Amygdala (tissue), 56 donors: ENCODE results near the gene NIP7.

Experiments used
- DNase-seq, 56 donors: peaks; one replicate each; lab custom pipeline; 2025; lab: John Stamatoyannopoulos, UW

NIP7 gene

DNA sequence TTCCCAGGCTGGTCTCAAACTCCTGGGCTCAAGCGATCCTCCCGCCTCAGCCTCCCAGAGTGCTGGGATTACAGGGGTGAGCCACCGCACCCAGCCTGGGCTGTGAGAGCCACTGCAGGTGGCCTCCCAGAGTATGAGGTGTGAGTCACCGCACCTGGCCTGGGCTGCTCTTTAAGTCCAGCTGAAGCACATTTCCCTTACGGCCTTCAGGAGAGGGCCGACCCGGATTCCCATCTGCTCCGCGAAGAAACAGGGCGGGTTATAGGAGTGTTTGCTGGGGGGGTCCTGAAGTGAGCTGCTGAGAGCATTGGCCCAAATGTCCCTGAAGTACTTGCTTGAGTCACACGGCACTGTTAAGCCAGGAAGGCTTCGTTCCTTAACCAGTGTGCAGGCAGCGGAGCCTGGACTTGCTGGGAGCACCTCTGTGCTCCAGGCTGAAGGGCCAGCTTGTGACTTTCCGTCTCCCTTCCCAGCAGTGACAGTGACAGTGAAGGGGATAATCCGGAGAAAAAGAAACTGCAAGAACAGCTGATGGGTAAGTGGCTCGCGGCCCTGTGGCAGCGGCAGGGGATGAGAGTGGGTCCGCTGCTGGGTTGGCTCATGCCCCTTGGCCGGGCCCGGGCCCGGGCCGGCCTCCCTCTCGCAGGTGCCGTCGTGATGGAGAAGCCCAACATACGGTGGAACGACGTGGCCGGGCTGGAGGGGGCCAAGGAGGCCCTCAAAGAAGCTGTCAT, 21.2 kb upstream of the NIP7 start:
- DNase-seq, result no peak

DNA sequence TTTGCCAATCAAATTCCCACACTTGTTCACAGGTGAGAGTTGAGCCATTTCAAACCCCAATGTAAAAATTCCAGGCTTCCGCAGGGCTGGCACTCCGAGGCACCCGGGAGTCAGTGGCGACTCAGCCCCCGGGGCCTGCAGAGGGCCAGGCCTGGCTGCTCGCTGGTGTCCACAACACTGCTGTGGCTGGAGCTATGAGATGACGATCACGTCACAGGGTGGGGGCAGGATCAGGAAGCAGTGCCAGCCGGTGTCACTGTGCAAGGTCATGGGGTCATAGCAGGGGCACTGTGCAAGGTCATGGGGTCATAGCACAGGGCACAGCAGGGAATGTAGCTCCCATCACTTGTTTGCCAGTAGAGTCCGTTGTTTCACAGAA, 20.7 kb upstream of the NIP7 start:
- no peak for DNase-seq

DNA sequence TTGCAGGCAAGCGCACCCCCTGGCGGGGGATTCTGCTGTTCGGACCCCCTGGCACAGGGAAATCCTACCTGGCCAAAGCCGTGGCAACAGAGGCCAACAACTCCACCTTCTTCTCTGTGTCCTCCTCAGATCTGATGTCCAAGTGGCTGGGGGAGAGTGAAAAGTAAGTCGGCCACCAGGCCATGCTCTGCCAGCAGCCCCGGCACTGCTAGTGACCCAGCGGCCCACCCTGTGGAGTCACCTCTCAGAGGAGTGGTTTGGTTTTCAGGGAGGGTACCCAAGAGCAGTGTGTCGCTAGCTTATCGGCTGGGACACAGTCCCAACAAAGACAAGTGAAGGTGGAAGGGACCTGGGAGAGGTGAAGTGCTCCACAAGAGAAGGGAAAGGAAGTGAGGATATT, 20.2 kb upstream of the NIP7 start:
- no peak for DNase-seq

DNA sequence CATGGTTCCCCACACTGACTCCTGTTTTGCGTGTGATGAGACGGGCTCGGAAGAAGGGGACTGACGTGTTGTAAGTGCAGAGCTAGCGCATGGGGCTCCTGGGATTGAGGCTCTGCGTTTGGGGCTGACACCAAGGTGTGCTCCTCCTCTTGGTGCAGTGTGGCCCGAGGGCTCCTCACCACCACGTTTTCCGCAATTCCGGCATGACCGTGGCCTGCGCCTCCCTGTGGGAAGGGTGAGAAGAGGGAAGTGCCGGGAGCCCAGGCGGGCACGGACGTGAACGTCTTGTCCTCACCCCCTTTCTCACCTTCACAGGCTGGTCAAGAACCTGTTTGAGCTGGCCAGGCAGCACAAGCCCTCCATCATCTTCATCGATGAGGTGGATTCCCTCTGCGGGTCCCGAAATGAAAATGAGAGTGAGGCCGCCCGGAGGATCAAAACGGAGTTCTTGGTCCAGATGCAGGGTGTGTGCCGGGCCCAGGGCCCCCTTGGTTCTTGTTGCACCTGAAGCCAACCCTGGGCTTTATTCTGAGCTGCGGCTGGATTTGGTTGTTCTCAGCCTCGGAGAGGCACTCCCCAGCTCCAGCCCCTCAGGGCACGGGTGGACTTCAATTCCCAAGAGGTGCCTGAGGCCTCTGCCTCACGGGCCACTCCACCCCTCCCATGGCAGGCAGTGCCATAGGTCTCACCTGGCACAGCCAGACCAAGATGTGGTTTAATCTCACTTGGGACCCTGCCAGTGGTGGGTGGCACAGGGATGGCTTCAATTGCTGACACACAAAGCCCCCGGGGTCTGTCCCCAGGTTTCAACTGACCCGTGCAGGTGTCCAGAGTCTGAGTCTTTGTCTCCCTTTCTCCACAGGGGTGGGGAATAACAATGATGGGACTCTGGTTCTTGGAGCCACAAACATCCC, 19.5 kb upstream of the NIP7 start:
- no peak for DNase-seq

DNA sequence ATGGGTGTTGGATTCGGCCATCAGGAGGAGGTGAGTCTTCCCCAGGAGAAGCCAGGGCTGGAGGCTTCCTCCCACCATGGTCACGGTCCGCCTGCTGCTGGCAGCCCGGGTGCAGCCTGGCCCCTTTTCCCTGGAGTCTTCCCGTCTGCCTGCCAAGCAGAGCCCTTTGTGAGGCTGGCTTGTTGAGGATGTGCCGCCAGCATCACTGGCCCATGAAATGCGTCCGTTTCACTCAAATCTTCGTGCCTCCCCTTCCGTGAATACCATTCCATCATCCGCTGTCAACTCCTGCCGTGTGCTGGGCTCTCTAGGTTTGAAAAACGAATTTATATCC, 18.9 kb upstream of the NIP7 start:
- DNase-seq, result no peak

DNA sequence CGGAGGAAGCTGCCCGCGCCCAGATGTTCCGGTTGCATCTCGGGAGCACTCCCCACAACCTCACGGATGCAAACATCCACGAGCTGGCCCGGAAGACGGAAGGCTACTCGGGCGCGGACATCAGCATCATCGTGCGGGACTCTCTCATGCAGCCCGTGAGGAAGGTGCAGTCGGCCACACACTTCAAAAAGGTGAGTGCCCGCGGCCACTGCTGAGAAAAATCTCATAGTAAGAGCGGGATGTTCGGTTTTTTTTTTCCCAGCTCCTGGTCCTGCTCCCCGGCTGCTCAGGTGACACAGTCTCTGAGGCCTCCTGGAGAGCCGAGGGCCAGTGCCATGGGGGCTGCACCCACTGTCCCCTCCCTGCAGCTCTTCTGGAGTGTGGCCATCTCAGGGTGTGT, 18.5 kb upstream of the NIP7 start:
- DNase-seq, result no peak

DNA sequence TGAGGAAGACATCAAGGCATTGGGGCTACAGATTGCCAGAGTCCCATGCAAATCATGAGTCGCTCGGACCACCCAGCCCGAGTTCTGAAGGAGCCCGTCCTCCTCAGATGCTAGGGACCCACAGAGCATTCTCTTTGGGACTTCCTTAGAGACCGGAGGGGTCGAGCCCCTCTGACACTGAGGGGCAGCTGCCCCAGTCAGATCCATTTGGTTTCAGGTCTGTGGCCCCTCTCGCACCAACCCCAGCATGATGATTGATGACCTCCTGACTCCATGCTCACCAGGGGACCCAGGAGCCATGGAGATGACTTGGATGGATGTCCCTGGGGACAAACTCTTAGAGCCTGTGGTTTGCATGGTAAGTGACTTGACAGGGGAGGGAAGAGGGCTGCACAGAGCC, 17.2 kb upstream of the NIP7 start:
- DNase-seq, result no peak

DNA sequence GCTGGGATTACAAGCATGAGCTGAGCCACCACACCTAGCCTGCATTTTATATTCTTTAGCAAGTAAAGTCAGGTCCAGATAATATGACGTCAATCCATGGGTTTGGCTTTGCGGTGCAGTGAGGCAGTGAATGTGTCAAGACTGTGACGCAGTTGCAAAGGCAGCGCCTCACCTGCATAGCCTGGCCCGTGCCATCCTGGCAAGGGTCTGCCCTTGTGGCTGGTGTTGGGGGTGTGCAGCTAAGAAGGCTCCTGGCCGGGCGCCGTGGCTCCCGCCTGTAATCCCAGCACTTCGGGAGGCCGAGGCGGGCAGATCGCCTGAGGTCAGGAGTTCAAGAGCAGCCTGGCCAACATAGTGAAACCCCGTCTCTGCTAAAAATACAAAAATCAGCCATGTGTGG, 16.2 kb upstream of the NIP7 start:
- DNase-seq, result no peak

DNA sequence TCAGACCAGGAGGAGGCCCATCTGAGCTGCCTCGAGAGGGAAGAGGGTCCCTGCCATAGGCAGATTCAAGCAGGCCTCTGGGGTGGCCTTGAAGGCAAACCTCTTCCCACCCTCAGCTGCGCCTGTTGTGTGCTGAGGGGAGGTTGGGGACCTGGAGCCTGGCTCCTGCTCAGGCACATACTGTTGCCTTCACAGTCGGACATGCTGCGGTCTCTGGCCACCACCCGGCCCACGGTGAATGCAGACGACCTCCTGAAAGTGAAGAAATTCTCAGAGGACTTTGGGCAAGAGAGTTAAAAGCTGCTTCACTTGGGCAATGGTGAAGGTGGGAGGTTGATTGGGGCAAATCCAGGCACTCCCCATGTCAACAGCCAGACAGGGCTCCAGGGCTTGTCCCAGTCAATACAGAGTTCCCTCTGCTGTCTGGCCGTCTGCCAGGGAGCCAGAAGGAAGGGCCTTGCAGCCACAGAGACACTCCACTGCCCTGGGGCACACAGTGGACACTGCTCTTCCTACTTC, 15.5 kb upstream of the NIP7 start:
- DNase-seq, result peak in 18 of 56 donors; percentile 3 to 54 (median 29)

DNA sequence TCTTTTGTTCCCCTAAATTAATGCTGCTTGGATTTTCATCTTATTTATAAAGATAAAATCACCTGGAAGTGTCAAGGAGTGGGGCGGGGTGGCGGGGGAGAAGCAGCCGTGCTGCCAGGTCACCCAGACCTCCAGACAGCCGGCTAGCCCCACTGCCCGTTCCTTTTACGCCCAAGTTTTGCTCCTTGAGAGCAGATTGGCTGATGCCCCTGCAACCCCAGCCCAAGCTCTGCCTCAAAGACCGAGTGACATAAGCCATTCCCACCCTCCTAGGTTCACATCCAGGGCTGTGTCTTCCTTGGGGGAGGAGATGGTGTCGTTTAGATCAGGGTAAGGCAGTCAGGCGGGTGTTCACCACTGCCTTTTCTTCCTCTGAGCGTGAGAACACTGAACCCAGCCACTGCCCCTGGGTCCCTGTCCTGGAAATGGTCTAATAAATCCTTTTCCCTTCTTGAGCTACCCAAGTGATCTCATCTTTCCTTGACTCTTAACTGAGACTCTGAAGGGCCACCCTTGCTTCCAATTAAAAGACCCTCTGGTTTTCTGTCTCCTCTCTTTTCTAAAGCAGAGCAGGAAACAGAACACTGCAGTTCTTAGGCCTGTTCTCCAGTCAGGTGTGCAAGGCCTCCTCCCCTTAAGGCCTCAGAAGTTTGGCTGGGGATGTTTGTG, 14.9 kb upstream of the NIP7 start:
- DNase-seq, result no peak

DNA sequence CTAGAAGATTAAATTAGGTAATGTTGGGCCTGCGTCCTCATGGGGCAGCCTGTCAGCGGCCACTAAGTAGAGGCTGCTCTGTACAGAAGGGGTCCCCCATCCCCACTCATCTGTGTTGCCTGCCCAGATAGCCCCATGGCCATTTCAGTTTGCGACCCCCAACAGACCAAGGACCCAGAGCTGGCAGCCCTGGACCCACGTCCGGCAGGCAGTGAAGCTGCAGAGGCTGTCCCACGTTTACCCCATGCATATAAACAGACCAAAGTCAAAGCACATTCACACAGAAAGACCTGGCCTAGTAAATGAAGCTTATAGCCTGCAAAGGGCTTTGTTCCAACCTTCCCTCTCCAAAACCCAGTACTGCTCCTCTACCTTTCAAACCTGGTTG, 13.8 kb upstream of the NIP7 start:
- DNase-seq, result no peak

DNA sequence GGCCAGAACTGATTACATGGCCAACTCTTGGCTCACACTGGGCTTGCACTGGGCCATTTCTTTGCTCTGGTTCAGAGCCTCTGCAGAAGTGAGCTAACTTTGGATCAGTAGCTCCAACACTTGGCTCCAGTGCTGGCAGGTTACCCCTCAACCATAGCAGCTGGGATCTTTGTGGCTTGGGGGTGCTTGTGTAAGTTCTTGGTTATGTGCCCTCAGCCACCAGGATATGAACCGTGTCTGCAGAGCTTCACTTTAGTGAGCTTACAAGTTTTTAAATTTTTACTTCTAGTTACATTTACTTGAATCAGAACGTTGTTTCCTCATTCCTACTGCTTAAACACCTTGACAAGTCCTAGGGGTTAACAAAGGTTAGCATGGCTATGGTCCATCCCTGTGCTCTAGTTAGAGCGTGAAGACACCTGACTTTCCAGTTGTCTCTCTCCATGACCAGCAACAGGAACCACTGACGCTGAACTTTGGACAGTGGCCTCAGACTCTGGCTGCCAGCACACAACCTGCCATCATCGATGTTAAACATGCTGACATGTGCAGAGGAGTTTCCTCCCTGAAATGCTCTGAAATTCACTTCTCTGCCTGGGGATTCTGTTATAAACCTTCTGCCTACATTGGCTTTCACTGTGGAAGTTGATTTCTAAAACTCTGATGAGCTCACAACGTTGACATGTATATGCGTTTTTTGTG, 13.2 kb upstream of the NIP7 start:
- no peak for DNase-seq

DNA sequence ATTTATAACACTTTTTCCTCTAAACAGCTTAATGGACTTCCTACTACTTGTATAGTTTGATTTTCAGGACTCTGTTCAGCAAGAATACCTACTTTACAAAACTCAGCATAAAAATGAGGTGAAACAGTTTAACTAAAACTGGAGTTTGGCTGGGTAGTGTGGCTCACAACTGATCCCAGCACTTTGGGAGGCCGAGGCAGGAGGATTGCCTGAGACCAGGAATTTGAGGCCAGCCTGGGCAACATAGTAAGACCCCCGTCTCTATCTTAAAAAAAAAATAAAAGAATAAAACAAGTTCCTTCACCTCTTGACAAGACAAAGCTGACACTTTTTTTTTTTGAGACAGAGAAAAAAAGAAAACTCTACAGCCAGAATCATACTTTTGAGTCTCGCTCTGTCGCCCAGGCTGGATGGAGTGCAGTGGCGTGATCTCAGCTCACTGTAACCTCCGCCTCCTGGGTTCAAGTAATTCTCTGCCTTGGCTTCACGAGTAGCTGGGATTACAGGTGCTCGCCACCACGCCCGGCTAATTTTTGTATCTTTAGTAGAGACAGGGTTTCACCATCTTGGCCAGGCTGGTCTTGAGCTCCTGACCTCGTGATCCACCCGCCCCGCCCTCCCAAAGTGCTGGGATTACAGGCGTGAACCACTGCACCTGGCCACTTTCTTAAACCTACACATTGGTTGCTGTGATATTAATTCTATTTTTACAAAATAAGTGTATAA, 11.8 kb upstream of the NIP7 start:
- no peak for DNase-seq

DNA sequence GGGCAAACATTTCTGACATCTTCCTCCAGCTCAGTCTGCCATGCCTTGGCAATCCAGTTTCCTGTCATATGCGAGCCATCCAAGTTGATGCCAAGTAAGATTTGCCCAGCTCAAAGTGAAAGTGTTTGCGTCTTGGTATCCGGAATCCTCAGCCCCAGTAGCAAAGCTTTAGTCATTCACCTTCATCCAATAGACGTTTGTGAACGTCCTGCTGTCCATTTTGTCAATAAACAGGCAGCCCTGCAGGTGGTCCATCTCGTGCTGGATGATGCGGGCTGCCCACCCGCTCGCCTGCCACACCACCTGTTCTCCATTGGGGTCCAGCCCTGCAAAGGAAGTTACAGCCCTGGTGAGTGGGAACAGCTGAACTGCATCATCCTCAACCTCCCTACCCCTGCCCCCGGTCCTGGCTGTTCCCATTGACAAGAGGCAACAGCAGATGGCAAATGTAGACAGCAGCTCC, 10.7 kb upstream of the NIP7 start:
- DNase-seq, result no peak

DNA sequence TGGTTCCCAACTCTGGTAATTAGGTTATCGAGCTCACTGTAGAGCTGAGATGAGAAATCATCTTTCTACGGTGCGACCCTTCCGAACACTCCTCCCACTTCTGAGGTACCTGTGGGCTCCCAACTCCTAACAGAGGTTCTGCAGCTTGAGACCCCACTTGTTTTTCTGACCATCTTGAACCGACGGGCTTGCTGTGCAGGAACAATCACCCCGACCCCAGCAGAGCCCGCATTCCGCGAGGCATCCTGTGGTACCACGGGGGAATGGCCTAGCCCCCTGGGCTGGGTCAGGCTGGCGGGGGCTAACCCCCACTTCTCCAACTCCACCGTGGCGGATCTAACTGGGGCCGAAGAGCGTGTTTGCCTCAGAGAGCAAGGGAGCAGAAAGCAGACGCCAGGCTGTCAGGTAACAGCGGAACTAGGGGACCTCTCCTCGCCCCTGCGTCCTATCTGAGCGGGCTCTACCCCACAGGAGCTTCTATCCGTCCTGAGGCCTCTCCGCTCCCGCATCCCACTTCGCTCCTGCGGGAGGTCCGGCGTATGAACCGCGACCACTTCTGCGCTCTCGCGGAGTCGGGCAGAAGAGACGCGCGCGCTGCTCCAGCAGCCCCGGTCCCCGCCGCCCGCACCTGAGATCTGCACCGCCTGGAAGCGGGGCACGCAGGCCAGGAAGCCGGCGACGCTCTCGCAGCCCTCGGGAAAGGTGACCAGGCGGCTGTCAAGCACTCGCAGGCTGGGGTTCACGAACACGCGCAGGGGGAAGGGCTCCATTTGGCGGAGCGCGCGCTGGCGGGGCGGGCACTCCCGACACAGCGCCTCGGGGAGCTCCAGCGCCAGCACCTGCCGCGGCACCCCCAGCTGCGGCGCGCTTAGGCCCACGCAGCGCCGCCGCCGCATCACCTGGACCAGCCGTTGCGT, 9.9 kb upstream of the NIP7 start:
- DNase-seq, result peak in 7 of 56 donors; percentile 26 to 64 (median 56)

DNA sequence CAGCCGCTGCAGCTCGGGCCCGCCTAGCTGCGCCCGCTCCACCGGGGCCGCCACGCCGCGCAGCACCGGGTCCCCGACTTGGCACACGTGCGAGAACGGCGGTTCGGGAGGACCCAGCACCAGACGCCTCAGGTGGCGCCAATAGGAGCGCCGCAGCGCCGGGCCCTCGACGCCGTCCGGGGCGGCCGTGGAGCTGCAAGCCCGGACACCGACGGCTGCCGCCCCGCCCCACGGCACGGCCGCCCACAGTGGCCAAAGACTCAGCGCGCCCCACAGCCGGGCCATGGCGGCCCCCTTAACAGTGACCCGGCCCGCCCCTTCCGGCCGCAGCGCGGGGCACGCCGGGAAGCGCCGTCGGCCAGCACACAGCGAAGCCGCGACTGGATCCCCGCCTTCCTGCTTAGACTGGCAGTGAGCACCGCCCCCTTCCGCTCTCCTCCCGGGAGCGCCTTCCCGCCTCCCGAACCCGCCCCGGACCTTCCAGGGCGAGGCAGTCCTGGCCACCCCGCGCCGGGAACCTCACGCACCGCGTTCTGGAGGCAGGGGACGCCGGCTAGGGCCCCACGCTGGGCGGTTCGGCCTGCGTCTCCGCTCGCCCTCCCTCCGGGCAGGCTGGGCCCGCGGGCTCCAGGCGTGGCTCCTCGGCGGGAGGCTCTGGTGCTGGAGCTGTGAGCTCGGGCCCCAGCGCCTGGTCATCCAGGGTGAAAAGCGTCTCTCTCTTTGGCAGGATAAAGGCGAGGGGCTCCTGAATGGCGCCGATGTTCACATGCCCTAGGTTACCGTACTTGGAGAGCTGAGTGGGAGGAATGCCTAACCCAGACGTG, 9.1 kb upstream of the NIP7 start, which contains the start of gene PDF:
Gene PDF (minus strand): TSS at position 303 of the 824 bp plus-strand sequence. CDS start 18 bp downstream, at position 285.
- peak; percentile 45 to 96 (median 88) for DNase-seq

DNA sequence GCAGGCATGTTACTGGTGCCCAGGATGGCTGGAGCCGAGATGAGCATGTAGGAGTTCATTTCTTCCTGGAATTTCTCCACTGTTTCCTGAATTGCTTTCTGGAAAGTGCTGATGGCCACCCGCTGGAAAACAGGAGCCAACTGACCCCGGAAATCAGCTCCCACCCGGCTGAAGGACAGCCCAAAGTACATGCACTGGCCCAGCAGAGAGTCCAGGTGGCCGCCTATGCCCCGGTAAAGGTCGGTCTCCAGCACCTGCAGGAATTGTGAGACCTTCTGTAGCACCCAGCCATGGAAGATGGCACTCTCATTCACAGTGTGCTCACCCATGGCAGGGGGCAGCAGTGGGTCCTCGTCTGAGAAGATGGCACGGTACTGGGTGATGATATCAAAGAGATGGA, 4.9 kb upstream of the NIP7 start:
- DNase-seq, result no peak
